NCI-H1930 (cell line): ENCODE data around the gene ZNF202.
A peak's percentile ranks its signal among the peaks of the same experiment; 100 is the strongest.
"Not testable (repeated sequence)": the region's sequence is repeated elsewhere in the genome, so short reads cannot be mapped to it uniquely, and the experiment has no call there.

Experiments used
- DNase-seq, 2 experiments: peaks; one replicate each; lab custom pipeline; 2025; lab: John Stamatoyannopoulos, UW

The ZNF202 gene

GRCh38 chr11:123740787-123741158 lies 687 bp downstream of the ZNF202 start:
- DNase-seq: no peak

- DNase-seq: no peak
These were observed 3.1 kb downstream of the ZNF202 start for GRCh38 chr11:123738374-123738773.

- no peak for DNase-seq
These were observed 4.7 kb downstream of the ZNF202 start for GRCh38 chr11:123736769-123737168.

DNA sequence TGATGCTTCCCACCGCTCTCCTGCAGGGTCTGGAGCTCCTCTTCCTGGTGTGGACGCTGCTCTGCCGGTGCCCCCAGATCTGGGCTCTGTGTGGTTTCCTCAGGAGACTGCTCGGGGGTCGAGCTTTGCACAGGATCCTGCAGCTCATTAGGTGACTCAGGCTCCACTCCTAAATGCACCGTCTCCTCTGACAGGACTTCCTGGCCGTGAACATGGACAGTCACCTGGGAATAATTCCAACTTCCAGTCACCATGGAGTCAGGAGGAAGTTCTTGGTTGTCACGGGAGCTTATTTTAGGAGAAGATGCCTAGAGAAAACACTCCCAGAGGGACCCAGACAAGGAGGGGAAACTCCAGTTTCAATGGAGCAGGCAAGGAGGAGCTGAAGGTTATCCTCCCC lies 11.9 kb downstream of the ZNF202 start:
- DNase-seq: no peak

DNA sequence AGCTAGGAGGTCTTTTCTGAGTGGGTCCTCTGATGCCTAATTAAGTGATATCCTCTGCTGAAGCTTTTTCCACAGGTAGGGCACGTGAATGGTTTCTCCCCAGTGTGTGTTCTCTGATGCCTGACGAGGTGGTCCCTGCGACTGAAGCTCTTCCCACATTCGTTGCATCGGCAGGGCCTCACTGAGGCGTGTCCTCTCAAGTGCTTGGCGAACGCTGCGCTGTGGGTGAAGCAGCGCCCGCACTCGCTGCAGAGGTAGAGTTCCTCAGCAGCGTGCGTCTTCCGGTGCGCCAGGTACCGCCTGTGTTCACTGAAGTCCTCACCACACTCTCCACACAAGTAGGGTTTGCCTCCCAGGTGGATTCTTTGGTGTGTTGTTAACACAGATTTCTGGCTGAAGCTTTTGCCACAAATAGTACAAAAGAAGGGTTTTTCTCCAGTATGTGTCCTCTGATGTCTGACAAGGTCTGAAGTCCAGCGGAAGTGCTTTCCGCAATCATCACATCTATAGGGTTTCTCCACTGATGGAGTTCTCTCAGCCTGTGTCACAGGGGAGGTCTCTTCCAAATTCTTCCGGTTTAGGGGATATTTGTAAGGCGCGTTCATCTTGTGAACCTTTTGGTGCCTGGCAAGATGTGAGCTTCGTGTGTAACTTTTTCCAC lies 15.3 kb downstream of the ZNF202 start:
- DNase-seq: no peak

GRCh38 chr11:123719452-123719851 lies 22.0 kb downstream of the ZNF202 start:
- no peak for DNase-seq

DNA sequence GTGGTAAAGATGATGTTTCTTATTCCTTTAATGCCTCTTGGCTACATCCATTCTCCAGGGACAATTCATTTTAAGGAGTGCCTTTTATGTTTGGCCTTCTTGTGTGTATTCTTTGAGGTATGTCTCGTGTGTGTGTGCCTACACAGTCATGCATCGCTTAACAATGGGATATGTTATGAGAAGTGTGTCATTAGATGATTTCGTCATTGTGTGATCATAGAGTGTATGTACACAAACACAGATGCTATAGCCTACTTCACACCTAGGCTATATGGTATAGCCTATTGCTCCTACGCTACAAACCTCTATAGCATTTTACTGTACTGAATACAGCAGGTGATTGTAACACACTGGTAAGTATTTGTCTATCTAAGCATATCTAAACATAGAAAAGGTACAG lies 23.0 kb downstream of the ZNF202 start:
- no peak for DNase-seq

DNA sequence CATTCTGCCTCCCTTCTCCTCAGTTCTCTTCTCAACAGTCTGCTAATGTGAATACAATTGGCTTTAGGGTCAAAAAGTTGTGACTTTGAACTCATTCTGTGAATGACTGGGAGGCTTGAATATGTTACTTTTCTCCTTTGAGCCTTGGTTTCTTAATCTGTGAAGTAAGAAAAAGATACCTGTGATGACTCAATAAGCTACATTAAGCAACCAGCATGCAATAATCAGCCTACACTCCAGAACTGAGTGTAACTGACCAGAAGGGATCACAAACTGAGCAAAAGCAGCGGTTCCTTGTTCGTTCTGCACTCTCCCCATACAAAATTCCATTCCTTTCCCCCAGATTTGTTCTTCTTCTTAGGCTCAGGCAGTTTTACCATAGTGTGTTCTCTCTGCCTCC lies 23.4 kb downstream of the ZNF202 start:
- no peak for DNase-seq

GRCh38 chr11:123712627-123713026 lies 28.8 kb downstream of the ZNF202 start:
- DNase-seq: not testable (repeated sequence)

DNA sequence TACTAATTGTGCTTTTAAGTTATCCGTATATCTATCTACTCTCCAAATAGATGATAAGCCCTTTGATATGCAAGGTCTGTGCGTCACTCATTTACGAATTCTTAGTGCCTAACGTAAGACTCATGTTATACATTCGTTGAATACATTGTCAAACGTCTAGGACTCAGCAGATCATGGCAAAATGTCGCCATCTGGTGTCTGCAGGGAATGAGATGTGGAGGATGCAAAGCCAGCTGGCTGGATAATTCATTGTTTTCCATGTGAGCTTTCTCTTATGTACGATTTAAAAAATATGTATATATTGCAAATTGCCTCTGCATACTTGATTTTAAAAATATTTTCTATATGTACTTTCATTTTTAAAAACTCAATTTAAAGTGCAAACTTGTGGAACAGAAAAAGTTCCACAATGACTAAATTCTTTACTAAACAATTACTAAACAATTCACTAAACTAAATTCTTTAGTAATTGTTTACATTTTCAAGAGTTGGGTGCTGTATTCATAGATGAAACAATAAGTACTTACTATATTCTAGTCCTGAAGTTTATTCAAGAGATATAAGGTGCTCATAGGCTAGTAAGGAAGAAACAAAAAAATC lies 33.8 kb downstream of the ZNF202 start:
- DNase-seq: peak; percentile 32 to 59

GRCh38 chr11:123707206-123707605 lies 34.3 kb downstream of the ZNF202 start:
- DNase-seq: no peak

- DNase-seq: no peak
These were observed 37.1 kb downstream of the ZNF202 start for GRCh38 chr11:123704341-123704740.

GRCh38 chr11:123702696-123703095 lies 38.8 kb downstream of the ZNF202 start:
- no peak for DNase-seq

DNA sequence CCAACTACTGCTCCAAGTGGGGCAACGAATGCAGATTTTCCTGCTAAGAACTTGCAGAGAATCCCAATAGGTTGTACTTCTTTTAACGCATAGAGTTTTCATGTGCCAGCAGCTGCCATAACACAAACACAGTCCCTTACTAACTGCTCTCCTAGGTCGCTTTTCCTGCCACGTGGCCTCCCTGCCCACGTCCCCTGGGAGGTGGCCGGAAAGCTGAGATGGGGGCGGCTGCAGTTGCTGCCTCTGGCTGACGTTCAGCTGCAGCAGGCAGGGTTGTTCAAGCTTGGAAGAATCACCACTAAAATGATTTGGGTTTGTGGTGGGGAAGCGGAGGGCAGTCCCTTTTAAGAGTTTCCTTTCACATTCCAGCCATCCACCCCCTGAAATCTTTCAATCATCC lies 39.3 kb downstream of the ZNF202 start:
- no peak for DNase-seq

- no peak for DNase-seq
These were observed 40.7 kb downstream of the ZNF202 start for GRCh38 chr11:123700772-123701171.

GRCh38 chr11:123698546-123699127 lies 42.8 kb downstream of the ZNF202 start:
- DNase-seq: no peak

DNA sequence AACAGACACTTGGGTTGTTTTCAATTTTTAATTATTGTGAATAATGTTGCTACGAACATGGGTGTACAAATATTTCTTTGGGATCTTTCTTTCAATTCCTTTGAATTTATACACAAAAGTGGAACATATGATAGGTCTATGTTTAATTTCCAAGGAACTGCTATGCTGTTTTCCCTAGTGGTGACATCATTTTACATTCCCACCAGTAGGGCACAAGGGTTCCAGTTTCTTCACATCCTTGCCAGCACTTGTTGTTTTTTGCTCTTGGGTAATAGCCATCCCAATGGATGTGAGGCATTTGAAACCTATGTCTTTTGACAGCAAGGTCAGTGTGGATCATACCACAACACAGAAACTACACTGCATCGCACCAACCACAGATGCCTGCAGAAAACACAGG lies 45.3 kb downstream of the ZNF202 start:
- DNase-seq: no peak

- DNase-seq: no peak
These were observed 46.2 kb downstream of the ZNF202 start for GRCh38 chr11:123695231-123695630.

GRCh38 chr11:123694551-123694950 lies 46.9 kb downstream of the ZNF202 start:
- DNase-seq: no peak

DNA sequence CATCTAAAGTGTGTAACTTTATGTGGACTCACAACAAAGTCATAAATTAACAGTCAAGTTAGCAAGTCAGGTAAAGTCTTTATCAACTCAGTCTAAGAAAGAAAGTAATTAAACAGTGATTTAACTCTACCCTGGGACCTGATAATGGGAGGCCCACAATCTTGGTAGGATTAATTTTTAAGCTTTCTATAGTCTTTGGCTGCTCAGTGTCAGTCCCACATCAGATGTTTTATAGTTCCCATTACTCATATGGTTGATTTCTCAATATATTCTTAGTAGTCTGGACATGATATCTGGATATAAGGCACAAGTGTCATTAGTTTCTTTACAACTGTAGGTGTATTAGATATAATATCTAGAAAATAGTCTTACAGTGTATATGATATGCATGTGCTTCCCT lies 48.5 kb downstream of the ZNF202 start:
- no peak for DNase-seq

DNA sequence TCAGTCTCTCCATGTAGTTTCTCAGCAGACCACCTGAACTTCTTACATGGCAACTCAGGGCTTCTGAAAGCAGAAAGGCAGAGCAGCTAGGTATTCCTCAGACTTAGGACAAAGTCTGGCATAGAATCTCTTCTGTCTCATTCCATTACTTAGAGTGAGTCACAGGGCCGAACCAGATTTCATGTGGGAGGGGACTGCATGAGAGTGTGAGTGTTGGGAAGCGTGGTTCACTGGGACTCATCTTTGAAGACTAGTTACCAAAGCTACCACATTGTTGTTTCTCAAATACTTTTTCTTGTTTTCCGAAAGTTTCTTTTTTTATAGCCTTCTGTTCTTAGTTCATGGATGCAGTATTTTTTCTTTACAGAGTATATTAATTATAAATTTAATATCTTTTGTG lies 51.0 kb downstream of the ZNF202 start:
- DNase-seq: no peak

DNA sequence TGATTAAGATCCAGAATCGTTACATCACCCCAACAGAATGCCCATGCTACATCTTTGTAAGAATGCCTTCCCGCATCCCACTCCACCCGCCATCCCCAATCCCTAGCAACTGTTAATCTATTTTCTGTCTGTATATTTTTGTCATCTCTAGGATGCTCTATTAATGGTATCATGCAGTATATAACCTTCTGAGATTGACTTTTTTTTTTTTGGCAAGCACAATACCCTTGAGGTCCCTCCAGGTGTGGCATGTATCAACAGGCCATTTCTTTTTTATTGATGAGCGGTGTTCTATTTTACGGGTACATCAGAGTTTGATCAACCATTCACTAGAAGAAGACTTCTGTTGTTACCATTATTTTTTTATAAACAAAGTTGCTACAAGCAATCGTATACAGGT lies 56.9 kb downstream of the ZNF202 start:
- DNase-seq: no peak

- no peak for DNase-seq
These were observed 57.9 kb downstream of the ZNF202 start for GRCh38 chr11:123683428-123684170.
